Measurements from ENCODE around the gene ECHDC3. TPM values are rescaled to one million over a fixed set of nuclear protein-coding genes. Genes with fewer than 3 reads are reported as not detected.

Gene ECHDC3
- total and polyA plus RNA-seq, 2 of the 13 experiments (the other 11 are each of a cell fraction or from before 2014, with no cell fraction given) = not detected

- TF ChIP-seq ARID5B (CRISPR knock-in tag; IDR thresholded peaks at IDR 0.05) (peak; percentile 82; the same call in 1 of the 2 replicates), ZBTB4 (CRISPR knock-in tag; IDR thresholded peaks at IDR 0.05; ENCODE audit: borderline replicate concordance) (no peak), ZNF644 (CRISPR knock-in tag; IDR thresholded peaks at IDR 0.05; ENCODE audit: low read depth) (peak; percentile 60; the same call in 1 of the 2 replicates), ELF3 (CRISPR knock-in tag; IDR thresholded peaks at IDR 0.05) (peak; percentile 36; the same call in 1 of the 2 replicates), NR2F2 (IDR thresholded peaks at IDR 0.05; ENCODE audit: borderline replicate concordance, low read depth) (peak; percentile 86), SSRP1 (CRISPR knock-in tag; IDR thresholded peaks at IDR 0.05) (no peak), HNF4A (CRISPR knock-in tag; IDR thresholded peaks at IDR 0.05) (peak; percentile 70), SALL1 (CRISPR knock-in tag; IDR thresholded peaks at IDR 0.05) (peak; percentile 91)
- TF ChIP-seq, protein P1, sequence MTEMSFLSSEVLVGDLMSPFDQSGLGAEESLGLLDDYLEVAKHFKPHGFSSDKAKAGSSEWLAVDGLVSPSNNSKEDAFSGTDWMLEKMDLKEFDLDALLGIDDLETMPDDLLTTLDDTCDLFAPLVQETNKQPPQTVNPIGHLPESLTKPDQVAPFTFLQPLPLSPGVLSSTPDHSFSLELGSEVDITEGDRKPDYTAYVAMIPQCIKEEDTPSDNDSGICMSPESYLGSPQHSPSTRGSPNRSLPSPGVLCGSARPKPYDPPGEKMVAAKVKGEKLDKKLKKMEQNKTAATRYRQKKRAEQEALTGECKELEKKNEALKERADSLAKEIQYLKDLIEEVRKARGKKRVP (CRISPR knock-in tag; IDR thresholded peaks at IDR 0.05) = peak in 1 of 2 experiments; percentile 51; a peak in 1 of 4 replicates
- TF ChIP-seq, protein P2, sequence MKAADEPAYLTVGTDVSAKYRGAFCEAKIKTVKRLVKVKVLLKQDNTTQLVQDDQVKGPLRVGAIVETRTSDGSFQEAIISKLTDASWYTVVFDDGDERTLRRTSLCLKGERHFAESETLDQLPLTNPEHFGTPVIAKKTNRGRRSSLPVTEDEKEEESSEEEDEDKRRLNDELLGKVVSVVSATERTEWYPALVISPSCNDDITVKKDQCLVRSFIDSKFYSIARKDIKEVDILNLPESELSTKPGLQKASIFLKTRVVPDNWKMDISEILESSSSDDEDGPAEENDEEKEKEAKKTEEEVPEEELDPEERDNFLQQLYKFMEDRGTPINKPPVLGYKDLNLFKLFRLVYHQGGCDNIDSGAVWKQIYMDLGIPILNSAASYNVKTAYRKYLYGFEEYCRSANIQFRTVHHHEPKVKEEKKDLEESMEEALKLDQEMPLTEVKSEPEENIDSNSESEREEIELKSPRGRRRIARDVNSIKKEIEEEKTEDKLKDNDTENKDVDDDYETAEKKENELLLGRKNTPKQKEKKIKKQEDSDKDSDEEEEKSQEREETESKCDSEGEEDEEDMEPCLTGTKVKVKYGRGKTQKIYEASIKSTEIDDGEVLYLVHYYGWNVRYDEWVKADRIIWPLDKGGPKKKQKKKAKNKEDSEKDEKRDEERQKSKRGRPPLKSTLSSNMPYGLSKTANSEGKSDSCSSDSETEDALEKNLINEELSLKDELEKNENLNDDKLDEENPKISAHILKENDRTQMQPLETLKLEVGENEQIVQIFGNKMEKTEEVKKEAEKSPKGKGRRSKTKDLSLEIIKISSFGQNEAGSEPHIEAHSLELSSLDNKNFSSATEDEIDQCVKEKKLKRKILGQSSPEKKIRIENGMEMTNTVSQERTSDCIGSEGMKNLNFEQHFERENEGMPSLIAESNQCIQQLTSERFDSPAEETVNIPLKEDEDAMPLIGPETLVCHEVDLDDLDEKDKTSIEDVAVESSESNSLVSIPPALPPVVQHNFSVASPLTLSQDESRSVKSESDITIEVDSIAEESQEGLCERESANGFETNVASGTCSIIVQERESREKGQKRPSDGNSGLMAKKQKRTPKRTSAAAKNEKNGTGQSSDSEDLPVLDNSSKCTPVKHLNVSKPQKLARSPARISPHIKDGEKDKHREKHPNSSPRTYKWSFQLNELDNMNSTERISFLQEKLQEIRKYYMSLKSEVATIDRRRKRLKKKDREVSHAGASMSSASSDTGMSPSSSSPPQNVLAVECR (CRISPR knock-in tag; IDR thresholded peaks at IDR 0.05; ENCODE audit: borderline replicate concordance) = peak; percentile 17; the same call in 1 of the 2 replicates
Observed at GRCh38 chr10:11698691-11699549, 43.3 kb upstream of the ECHDC3 start (continued).

All from HepG2 (cell line).